Gastroesophageal sphincter (tissue), 4 donors: ENCODE data around the gene NOS1AP. TPM values are rescaled to one million over a fixed set of nuclear protein-coding genes. Genes with fewer than 3 reads are reported as not detected.

Experiments used
- ATAC-seq: fragments of 150-250 bp; one replicate; pipeline ENCODE4 v1.9.1; 2016; ENCODE audit warnings: mild to moderate bottlenecking, moderate library complexity
- H3K27ac ChIP-seq, 4 donors: fragments of 200-600 bp; sonication (generic) in 3 of 4; 1 replicate in 3 of 4; 2 replicates in 1 of 4; pipeline ENCODE4 v1.5.1; 2016 to 2019
- H3K27me3 ChIP-seq: fragments of 200-600 bp; sonication (generic); one replicate; pipeline ENCODE4 v1.5.1; 2019
- H3K36me3 ChIP-seq, 2 donors: fragments of 200-600 bp; sonication (generic); one replicate each; pipeline ENCODE4 v1.5.1; 2019; ENCODE audit warnings: control low read depth in 1 of 2
- H3K4me1 ChIP-seq, 3 donors: fragments of 200-600 bp; sonication (generic); 1 replicate in 2 of 3; 2 replicates in 1 of 3; pipeline ENCODE4 v1.5.1; 2016 to 2019; ENCODE audit warnings: control low read depth in 2 of 3
- H3K4me3 ChIP-seq, 2 donors: fragments of 200-600 bp; sonication (generic); one replicate each; pipeline ENCODE4 v1.5.1; 2019; ENCODE audit warnings: mild to moderate bottlenecking in 1 of 2, moderate library complexity in 1 of 2
- H3K9me3 ChIP-seq, 3 donors: fragments of 200-600 bp; sonication (generic); one replicate each; pipeline ENCODE4 v1.5.1; 2017 to 2019; ENCODE audit warnings: control low read depth in 2 of 3
- EP300 ChIP-seq: sonication (generic); formaldehyde crosslinking; IDR thresholded peaks from one replicate; pipeline ENCODE4 v1.6.1; 2017; ENCODE audit warnings: antibody characterized with exemption, mild to moderate bottlenecking
- POLR2A ChIP-seq, 2 donors: fragments of 450-650 bp; IDR thresholded peaks; one replicate each; pipeline ENCODE4 v1.6.1; 2017; ENCODE audit warnings: antibody characterized with exemption in 2 of 2, mild to moderate bottlenecking in 2 of 2, moderate library complexity in 1 of 2
- POLR2AphosphoS5 ChIP-seq: sonication (generic); formaldehyde crosslinking; IDR thresholded peaks from one replicate; pipeline ENCODE4 v1.6.1; 2017; ENCODE audit warnings: antibody characterized with exemption
- WGBS, 2 donors: methylation state at CpG; one replicate each; pipeline ENCODE4 v1.1.5; 2018; ENCODE audit warnings: low coverage in 1 of 2; 5-methylcytosine and 5-hydroxymethylcytosine counted together
- total RNA-seq, 4 donors: library from RNA; depleted of rRNA; stranded (reverse); fragments of >200 nt; gene quantifications; one replicate each; pipeline ENCODE4 v1.1.0, GENCODE V29; 2016
- TF ChIP-seq, protein P1 (sequence below), 4 experiments: fragments of 200-600 bp in 2 of 4; fragments of 450-650 bp in 2 of 4; sonication (generic) in 1 of 4; IDR thresholded peaks; one replicate each; pipeline ENCODE4 v1.5.1; 2017 to 2019; ENCODE audit warnings: antibody characterized with exemption in 4 of 4, mild to moderate bottlenecking in 2 of 4, moderate library complexity in 2 of 4

Gene NOS1AP
- total RNA-seq, 4 donors from 2014 or later = 3.5 to 7.8 (median 4.1) TPM

DNA sequence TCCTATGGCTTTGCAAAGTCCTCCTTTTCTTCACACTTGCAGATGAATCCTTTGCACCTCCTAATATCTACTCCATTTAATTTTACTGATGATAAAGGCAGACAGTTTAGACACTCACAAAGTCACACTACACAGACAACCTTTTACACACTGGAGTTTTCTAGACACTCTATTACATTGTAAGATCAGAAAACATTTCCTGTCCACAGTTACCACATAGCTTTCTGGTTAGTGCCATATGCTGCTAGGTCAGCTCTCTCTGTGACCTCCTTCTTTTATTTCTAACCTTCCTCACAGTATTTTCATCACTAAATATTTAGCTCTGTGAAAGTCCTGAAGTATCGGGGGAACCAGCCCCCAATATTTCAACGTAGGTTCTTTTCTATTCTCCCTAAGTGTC lies 337.3 kb downstream of the NOS1AP start:
- WGBS, 2 donors = 82 to 84% methylated on average over 2 of the region's 2 CpGs
- H3K27me3 ChIP-seq = peaks cover 9% of the 10 kb centered on the region
- no peaks in the 10 kb centered on the region for H3K9me3 ChIP-seq
- TF ChIP-seq POLR2AphosphoS5 = no peak
- TF ChIP-seq EP300 = no peak
- TF ChIP-seq POLR2A (IDR thresholded peaks at IDR 0.05) = no peak
- TF ChIP-seq, protein P1, sequence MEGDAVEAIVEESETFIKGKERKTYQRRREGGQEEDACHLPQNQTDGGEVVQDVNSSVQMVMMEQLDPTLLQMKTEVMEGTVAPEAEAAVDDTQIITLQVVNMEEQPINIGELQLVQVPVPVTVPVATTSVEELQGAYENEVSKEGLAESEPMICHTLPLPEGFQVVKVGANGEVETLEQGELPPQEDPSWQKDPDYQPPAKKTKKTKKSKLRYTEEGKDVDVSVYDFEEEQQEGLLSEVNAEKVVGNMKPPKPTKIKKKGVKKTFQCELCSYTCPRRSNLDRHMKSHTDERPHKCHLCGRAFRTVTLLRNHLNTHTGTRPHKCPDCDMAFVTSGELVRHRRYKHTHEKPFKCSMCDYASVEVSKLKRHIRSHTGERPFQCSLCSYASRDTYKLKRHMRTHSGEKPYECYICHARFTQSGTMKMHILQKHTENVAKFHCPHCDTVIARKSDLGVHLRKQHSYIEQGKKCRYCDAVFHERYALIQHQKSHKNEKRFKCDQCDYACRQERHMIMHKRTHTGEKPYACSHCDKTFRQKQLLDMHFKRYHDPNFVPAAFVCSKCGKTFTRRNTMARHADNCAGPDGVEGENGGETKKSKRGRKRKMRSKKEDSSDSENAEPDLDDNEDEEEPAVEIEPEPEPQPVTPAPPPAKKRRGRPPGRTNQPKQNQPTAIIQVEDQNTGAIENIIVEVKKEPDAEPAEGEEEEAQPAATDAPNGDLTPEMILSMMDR (IDR thresholded peaks at IDR 0.05) = no peak
- no peak overlapping the region for H3K4me3 ChIP-seq
- no peak for ATAC-seq
- H3K27ac ChIP-seq = no peak overlapping the region
- no peaks in the 10 kb centered on the region for H3K4me1 ChIP-seq
- no peaks in the 10 kb centered on the region for H3K36me3 ChIP-seq

DNA sequence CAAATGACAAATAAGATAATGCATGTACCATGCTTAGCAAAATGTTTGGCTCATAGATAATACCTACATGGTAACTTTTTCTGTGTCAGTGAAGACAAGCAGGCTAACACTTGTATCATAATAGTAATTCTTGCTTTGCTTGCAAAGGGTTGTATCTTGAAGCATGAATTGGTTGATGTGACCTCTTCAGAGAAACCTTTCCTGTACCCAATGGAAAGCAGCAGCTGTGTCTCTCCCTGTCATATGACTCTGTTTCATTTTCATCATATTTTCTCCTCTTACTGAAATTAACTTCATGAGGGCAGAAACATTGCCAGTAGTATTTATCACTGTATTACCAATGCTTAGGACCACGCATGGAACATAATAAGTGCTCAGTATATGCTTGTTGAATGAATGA lies 338.0 kb downstream of the NOS1AP start:
- H3K27me3 ChIP-seq = peaks cover 4% of the 10 kb centered on the region
- no peaks in the 10 kb centered on the region for H3K9me3 ChIP-seq
- TF ChIP-seq POLR2AphosphoS5 (no peak), POLR2A (IDR thresholded peaks at IDR 0.05) (no peak), EP300 (no peak)
- TF ChIP-seq, protein P1 (IDR thresholded peaks at IDR 0.05) = no peak
- ATAC-seq = no peak
- H3K36me3 ChIP-seq = no peaks in the 10 kb centered on the region
- H3K27ac ChIP-seq = no peak overlapping the region
- H3K4me3 ChIP-seq = no peak overlapping the region
- WGBS, 2 donors = 93 to 100% methylated on average over 1 of the region's 1 CpG
- H3K4me1 ChIP-seq = no peaks in the 10 kb centered on the region

DNA sequence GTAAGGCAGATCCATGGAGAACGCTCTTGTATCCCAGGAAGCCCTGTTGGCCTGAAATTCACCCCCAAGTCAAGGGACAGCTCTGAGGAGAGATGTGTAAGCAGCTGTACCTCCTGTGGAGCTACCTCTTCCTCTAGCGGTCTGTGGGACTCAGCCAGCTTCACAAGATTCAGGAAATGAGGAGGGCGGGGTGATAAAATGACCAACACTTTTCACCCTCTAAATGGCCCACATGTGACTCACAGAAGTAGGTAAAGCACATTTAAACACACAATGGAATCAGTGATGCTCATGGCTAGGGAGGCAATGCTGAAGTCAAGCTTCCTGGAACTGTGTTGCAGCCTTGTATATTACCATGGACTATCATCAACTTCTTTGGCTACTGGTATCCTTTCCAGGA lies 342.5 kb downstream of the NOS1AP start, which contains the start of gene SH2D1B:
SH2D1B (minus strand) TSS at position 135 of the 400 bp plus-strand sequence; CDS start at position 15, 120 bp downstream.
- Histone ChIP-seq H3K9me3 (no peaks in the 10 kb centered on the region), H3K4me3 (no peak within 1 kb of the TSS), H3K36me3 (no peaks in the 10 kb centered on the region), H3K4me1 (no peaks in the 10 kb centered on the region), H3K27me3 (peaks cover 10% of the 10 kb centered on the region), H3K27ac (no peak within 1 kb of the TSS)
- 80% methylated on average over 1 of the region's 3 CpGs; no CpG with 5 or more reads in 1 of the 2 donors for WGBS, 2 donors
- ATAC-seq = no peak
- TF ChIP-seq, protein P1 (IDR thresholded peaks at IDR 0.05) = no peak
- TF ChIP-seq EP300 (no peak), POLR2AphosphoS5 (no peak), POLR2A (IDR thresholded peaks at IDR 0.05) (no peak)

DNA sequence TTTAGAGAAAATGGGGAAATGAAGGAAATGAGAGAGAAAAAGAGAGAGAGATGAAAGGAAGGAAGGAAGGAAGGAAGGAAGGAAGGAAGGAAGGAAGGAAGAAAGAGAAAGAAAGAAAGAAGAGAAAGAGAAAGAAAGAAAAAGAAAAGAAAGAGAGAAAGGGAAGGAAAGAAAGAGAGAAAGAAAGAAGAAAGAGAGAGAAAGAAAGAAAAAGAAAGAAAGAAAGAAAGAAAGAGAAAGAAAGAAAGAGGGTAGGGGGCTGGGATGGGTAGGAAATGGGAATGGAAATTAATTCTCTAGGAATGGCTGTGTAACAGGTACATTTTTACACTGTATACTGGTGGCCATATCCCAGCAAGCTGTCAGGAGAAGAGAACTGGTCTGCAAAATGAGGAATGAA lies 346.7 kb downstream of the NOS1AP start:
- ATAC-seq = no peak
- H3K27me3 ChIP-seq = peaks cover 13% of the 10 kb centered on the region
- H3K4me1 ChIP-seq = no peaks in the 10 kb centered on the region
- no peak overlapping the region for H3K27ac ChIP-seq
- TF ChIP-seq EP300 = no peak
- TF ChIP-seq POLR2A (IDR thresholded peaks at IDR 0.05) = no peak
- TF ChIP-seq, protein P1 (IDR thresholded peaks at IDR 0.05) = no peak
- TF ChIP-seq POLR2AphosphoS5 = no peak
- H3K4me3 ChIP-seq = no peak overlapping the region
- H3K36me3 ChIP-seq = no peaks in the 10 kb centered on the region
- no peaks in the 10 kb centered on the region for H3K9me3 ChIP-seq

GRCh38 chr1:162416909-162417308 lies 347.4 kb downstream of the NOS1AP start:
- WGBS, 2 donors = 75 to 100% methylated on average over 1 of the region's 2 CpGs

More at GRCh38 chr1:162416909-162417308, 347.4 kb downstream of the NOS1AP start:
- H3K27me3 ChIP-seq = peaks cover 10% of the 10 kb centered on the region
- no peak overlapping the region for H3K27ac ChIP-seq
- TF ChIP-seq POLR2AphosphoS5 (no peak), POLR2A (IDR thresholded peaks at IDR 0.05) (no peak), EP300 (no peak)
- TF ChIP-seq, protein P1 (IDR thresholded peaks at IDR 0.05) = no peak
- H3K9me3 ChIP-seq = no peaks in the 10 kb centered on the region
- no peaks in the 10 kb centered on the region for H3K4me1 ChIP-seq
- H3K36me3 ChIP-seq = no peaks in the 10 kb centered on the region
- H3K4me3 ChIP-seq = no peak overlapping the region
- ATAC-seq = no peak
